ENCODE measurements around the gene ADAT2. TPM values are rescaled to one million over a fixed set of nuclear protein-coding genes. Genes with fewer than 3 reads are reported as not detected.

Gene ADAT2
- total and polyA plus RNA-seq, 2 of the 13 experiments (the other 11 are each of a cell fraction or from before 2014, with no cell fraction given), result 10.5 to 18.3 TPM

GRCh38 chr6:143410859-143411270 is 39.6 kb downstream of the ADAT2 start (continued):
- TF ChIP-seq TARDBP (CRISPR knock-in tag; IDR thresholded peaks at IDR 0.05) (peak; percentile 54; the same call in 1 of the 2 replicates), ZZZ3 (CRISPR knock-in tag; IDR thresholded peaks at IDR 0.05; ENCODE audit: borderline replicate concordance) (no peak), CBX5 (CRISPR knock-in tag; IDR thresholded peaks at IDR 0.05; ENCODE audit: borderline replicate concordance) (no peak), ARID5B (CRISPR knock-in tag; IDR thresholded peaks at IDR 0.05) (peak; percentile 98), KLF13 (CRISPR knock-in tag; IDR thresholded peaks at IDR 0.05) (no peak), PAF1 (CRISPR knock-in tag; IDR thresholded peaks at IDR 0.05) (no peak), XRCC5 (optimal IDR thresholded peaks at IDR 0.05; ENCODE audit: low read length) (no peak), ZNF383 (CRISPR knock-in tag; IDR thresholded peaks at IDR 0.05; ENCODE audit: borderline replicate concordance) (no peak), MAZ (IDR thresholded peaks at IDR 0.05; ENCODE audit: borderline replicate concordance, low read depth, low read length) (no peak), MAZ (CRISPR knock-in tag; IDR thresholded peaks at IDR 0.05; ENCODE audit: low read depth) (no peak), ZNF703 (CRISPR knock-in tag; IDR thresholded peaks at IDR 0.05; ENCODE audit: borderline replicate concordance) (no peak), NFKBIZ (CRISPR knock-in tag; IDR thresholded peaks at IDR 0.05) (no peak; the same call in 1 of the 2 replicates), ZSCAN22 (CRISPR knock-in tag; IDR thresholded peaks at IDR 0.05) (no peak), ZFP36L2 (CRISPR knock-in tag; IDR thresholded peaks at IDR 0.05) (no peak), ZSCAN31 (CRISPR knock-in tag; IDR thresholded peaks at IDR 0.05; ENCODE audit: low read depth) (no peak), HMG20A (CRISPR knock-in tag; IDR thresholded peaks at IDR 0.05; ENCODE audit: borderline replicate concordance) (peak; percentile 95), GLI4 (CRISPR knock-in tag; IDR thresholded peaks at IDR 0.05; ENCODE audit: borderline replicate concordance) (no peak), ZNF615 (CRISPR knock-in tag; IDR thresholded peaks at IDR 0.05; ENCODE audit: borderline replicate concordance) (no peak), ZFP41 (CRISPR knock-in tag; IDR thresholded peaks at IDR 0.05; ENCODE audit: borderline replicate concordance) (no peak), PAWR (CRISPR knock-in tag; IDR thresholded peaks at IDR 0.05; ENCODE audit: borderline replicate concordance) (no peak), REXO4 (CRISPR knock-in tag; IDR thresholded peaks at IDR 0.05; ENCODE audit: borderline replicate concordance) (no peak), ZIK1 (CRISPR knock-in tag; IDR thresholded peaks at IDR 0.05; ENCODE audit: borderline replicate concordance, low read depth) (no peak), FOXP1 (IDR thresholded peaks at IDR 0.05) (0 out of 2 replicates have a peak, but pooled peaks have one; percentile 14), FOXP1 (CRISPR knock-in tag; IDR thresholded peaks at IDR 0.05) (peak; percentile 88), SAFB2 (CRISPR knock-in tag; IDR thresholded peaks at IDR 0.05; ENCODE audit: borderline replicate concordance, low read depth) (no peak), MXI1 (IDR thresholded peaks at IDR 0.05; ENCODE audit: borderline replicate concordance, low read depth, low read length) (no peak), CC2D1A (CRISPR knock-in tag; IDR thresholded peaks at IDR 0.05) (no peak), MXD4 (CRISPR knock-in tag; IDR thresholded peaks at IDR 0.05) (0 out of 2 replicates have a peak, but pooled peaks have one; percentile 47)
- TF ChIP-seq, protein P1, sequence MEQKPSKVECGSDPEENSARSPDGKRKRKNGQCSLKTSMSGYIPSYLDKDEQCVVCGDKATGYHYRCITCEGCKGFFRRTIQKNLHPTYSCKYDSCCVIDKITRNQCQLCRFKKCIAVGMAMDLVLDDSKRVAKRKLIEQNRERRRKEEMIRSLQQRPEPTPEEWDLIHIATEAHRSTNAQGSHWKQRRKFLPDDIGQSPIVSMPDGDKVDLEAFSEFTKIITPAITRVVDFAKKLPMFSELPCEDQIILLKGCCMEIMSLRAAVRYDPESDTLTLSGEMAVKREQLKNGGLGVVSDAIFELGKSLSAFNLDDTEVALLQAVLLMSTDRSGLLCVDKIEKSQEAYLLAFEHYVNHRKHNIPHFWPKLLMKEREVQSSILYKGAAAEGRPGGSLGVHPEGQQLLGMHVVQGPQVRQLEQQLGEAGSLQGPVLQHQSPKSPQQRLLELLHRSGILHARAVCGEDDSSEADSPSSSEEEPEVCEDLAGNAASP (CRISPR knock-in tag; IDR thresholded peaks at IDR 0.05; ENCODE audit: borderline replicate concordance), result peak; percentile 90
